ENCODE measurements around the gene PLCXD3.

Gene PLCXD3

DNA sequence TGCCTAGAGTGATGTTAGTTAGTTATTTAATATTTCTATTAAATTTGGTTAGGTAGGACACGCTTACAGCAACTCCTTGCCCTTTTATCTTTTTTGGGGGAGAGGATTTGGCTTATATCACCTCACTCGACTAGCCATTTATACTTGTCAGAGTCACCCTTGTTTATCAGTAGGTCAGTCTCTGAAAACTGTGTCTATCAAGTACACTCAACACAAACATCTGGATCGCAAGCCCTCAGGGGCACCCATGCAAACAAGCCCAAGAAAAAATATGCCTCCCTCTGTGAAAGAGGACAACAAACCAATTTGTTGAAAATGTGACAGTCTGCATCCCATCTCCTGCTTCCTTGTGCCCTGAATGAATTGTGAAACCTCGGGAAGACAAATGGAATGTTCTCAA lies 139.9 kb downstream of the PLCXD3 start:
- TF ChIP-seq, protein P1, sequence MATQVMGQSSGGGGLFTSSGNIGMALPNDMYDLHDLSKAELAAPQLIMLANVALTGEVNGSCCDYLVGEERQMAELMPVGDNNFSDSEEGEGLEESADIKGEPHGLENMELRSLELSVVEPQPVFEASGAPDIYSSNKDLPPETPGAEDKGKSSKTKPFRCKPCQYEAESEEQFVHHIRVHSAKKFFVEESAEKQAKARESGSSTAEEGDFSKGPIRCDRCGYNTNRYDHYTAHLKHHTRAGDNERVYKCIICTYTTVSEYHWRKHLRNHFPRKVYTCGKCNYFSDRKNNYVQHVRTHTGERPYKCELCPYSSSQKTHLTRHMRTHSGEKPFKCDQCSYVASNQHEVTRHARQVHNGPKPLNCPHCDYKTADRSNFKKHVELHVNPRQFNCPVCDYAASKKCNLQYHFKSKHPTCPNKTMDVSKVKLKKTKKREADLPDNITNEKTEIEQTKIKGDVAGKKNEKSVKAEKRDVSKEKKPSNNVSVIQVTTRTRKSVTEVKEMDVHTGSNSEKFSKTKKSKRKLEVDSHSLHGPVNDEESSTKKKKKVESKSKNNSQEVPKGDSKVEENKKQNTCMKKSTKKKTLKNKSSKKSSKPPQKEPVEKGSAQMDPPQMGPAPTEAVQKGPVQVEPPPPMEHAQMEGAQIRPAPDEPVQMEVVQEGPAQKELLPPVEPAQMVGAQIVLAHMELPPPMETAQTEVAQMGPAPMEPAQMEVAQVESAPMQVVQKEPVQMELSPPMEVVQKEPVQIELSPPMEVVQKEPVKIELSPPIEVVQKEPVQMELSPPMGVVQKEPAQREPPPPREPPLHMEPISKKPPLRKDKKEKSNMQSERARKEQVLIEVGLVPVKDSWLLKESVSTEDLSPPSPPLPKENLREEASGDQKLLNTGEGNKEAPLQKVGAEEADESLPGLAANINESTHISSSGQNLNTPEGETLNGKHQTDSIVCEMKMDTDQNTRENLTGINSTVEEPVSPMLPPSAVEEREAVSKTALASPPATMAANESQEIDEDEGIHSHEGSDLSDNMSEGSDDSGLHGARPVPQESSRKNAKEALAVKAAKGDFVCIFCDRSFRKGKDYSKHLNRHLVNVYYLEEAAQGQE (IDR thresholded peaks at IDR 0.05; ENCODE audit: insufficient replicate concordance, low read depth), result no peak
- no peak for TF ChIP-seq POLR2AphosphoS5 (IDR thresholded peaks at IDR 0.05; ENCODE audit: low read depth)
- TF ChIP-seq GABPA (IDR thresholded peaks at IDR 0.05; ENCODE audit: low read depth), result no peak
- TF ChIP-seq, protein P2, sequence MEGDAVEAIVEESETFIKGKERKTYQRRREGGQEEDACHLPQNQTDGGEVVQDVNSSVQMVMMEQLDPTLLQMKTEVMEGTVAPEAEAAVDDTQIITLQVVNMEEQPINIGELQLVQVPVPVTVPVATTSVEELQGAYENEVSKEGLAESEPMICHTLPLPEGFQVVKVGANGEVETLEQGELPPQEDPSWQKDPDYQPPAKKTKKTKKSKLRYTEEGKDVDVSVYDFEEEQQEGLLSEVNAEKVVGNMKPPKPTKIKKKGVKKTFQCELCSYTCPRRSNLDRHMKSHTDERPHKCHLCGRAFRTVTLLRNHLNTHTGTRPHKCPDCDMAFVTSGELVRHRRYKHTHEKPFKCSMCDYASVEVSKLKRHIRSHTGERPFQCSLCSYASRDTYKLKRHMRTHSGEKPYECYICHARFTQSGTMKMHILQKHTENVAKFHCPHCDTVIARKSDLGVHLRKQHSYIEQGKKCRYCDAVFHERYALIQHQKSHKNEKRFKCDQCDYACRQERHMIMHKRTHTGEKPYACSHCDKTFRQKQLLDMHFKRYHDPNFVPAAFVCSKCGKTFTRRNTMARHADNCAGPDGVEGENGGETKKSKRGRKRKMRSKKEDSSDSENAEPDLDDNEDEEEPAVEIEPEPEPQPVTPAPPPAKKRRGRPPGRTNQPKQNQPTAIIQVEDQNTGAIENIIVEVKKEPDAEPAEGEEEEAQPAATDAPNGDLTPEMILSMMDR (IDR thresholded peaks at IDR 0.05; ENCODE audit: insufficient read depth, low read length), result no peak
- no peak for TF ChIP-seq SPI1 (IDR thresholded peaks at IDR 0.05; ENCODE audit: borderline replicate concordance, low read depth)
- no peak overlapping the region for H3K4me3 ChIP-seq (replicated peaks; ENCODE audit: insufficient read depth, low read length)
- H3K27ac ChIP-seq (replicated peaks), result no peak overlapping the region

DNA sequence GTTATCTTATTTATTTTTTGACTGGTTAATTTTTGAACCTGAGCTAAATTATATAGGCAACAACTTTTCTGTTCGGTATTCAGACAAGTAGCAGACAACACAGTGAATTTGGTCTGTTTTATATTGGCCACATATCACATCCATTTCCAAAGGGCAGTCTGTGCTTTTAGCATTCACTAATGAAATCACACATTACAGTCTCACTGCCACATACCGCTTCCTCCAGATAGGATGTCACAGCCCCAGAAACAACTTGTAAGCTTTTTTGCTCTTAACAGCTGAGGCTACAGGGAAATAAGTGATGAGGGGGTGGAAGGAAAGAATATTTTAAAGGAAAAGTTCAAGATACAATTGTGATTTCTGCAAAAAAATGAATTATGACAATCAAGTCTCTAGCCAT lies 140.6 kb downstream of the PLCXD3 start:
- no peak overlapping the region for H3K27ac ChIP-seq (replicated peaks)
- TF ChIP-seq, protein P1 (IDR thresholded peaks at IDR 0.05; ENCODE audit: insufficient replicate concordance, low read depth), result no peak
- TF ChIP-seq POLR2AphosphoS5 (IDR thresholded peaks at IDR 0.05; ENCODE audit: low read depth), result no peak
- no peak for TF ChIP-seq GABPA (IDR thresholded peaks at IDR 0.05; ENCODE audit: low read depth)
- TF ChIP-seq SPI1 (IDR thresholded peaks at IDR 0.05; ENCODE audit: borderline replicate concordance, low read depth), result no peak
- TF ChIP-seq, protein P2 (IDR thresholded peaks at IDR 0.05; ENCODE audit: insufficient read depth, low read length), result no peak
- H3K4me3 ChIP-seq (replicated peaks; ENCODE audit: insufficient read depth, low read length), result no peak overlapping the region
- DNase-seq (ENCODE audit: low read depth in 1 of 2, low spot score in 1 of 2), result no peak
- no peaks in the 10 kb centered on the region for H3K27me3 ChIP-seq (ENCODE audit: insufficient read depth, poor library complexity, severe bottlenecking)

More for the DNA sequence above, 139.9 kb downstream of the PLCXD3 start:
- H3K27me3 ChIP-seq (ENCODE audit: insufficient read depth, poor library complexity, severe bottlenecking), result no peaks in the 10 kb centered on the region
- DNase-seq (ENCODE audit: low read depth in 1 of 2, low spot score in 1 of 2), result no peak

DNA sequence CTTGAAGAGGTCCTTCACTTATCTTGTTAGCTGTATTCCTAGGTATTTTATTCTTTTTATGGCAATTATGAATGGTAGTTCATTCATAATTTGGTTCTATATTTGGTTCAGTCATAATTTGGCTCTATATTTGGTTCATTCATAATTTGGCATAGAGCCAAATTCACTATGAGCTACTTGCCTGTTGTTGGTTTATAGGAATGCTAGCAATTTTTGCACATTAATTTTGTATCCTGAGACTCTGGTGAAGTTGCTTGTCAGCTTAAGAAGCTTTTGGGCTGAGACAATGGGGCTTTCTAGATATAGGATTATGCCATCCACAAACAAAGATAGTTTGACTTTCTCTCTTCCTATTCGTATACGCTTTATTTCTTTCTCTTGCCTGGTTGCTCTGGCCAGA lies 142.2 kb downstream of the PLCXD3 start:
- no peak for DNase-seq (ENCODE audit: low read depth in 1 of 2, low spot score in 1 of 2)
- no peak for TF ChIP-seq GABPA (IDR thresholded peaks at IDR 0.05; ENCODE audit: low read depth)
- TF ChIP-seq SPI1 (IDR thresholded peaks at IDR 0.05; ENCODE audit: borderline replicate concordance, low read depth), result no peak
- TF ChIP-seq, protein P2 (IDR thresholded peaks at IDR 0.05; ENCODE audit: insufficient read depth, low read length), result no peak
- TF ChIP-seq, protein P1 (IDR thresholded peaks at IDR 0.05; ENCODE audit: insufficient replicate concordance, low read depth), result no peak
- no peak for TF ChIP-seq POLR2AphosphoS5 (IDR thresholded peaks at IDR 0.05; ENCODE audit: low read depth)
- no peaks in the 10 kb centered on the region for H3K27me3 ChIP-seq (ENCODE audit: insufficient read depth, poor library complexity, severe bottlenecking)
- no peak overlapping the region for H3K27ac ChIP-seq (replicated peaks)
- H3K4me3 ChIP-seq (replicated peaks; ENCODE audit: insufficient read depth, low read length), result no peak overlapping the region

Measured in HL-60 (cell line).